HEK293 (cell line): Measurements from ENCODE around the gene BCL2L13.

Experiments used
- GLI4 ChIP-seq: fragments of 450-650 bp; formaldehyde crosslinking; IDR thresholded peaks from 2 replicates; pipeline ENCODE4 v1.5.1; 2016; ENCODE audit warnings: missing biosample characterization, missing genetic modification characterization
- IKZF3 ChIP-seq: fragments of 450-650 bp; IDR thresholded peaks from 2 replicates; pipeline ENCODE4 v1.5.0; 2018; ENCODE audit warnings: missing biosample characterization, mild to moderate bottlenecking, missing genetic modification characterization, moderate library complexity
- PRDM1 ChIP-seq: fragments of 450-650 bp; formaldehyde crosslinking; IDR thresholded peaks from 2 replicates; pipeline ENCODE4; 2016; ENCODE audit warnings: missing biosample characterization, missing genetic modification characterization
- RBAK ChIP-seq: fragments of 450-650 bp; formaldehyde crosslinking; IDR thresholded peaks from 2 replicates; pipeline ENCODE4 v1.5.1; 2016; ENCODE audit warnings: missing biosample characterization, missing genetic modification characterization
- REPIN1 ChIP-seq: fragments of 450-650 bp; formaldehyde crosslinking; IDR thresholded peaks from 2 replicates; pipeline ENCODE4 v1.5.1; 2017; ENCODE audit warnings: missing biosample characterization, missing genetic modification characterization, low read depth
- REST ChIP-seq: fragments of 450-650 bp; formaldehyde crosslinking; IDR thresholded peaks from 2 replicates; pipeline ENCODE4 v1.5.1; 2016; ENCODE audit warnings: missing biosample characterization, missing genetic modification characterization
- YY1 ChIP-seq: fragments of 450-650 bp; formaldehyde crosslinking; IDR thresholded peaks from 2 replicates; pipeline ENCODE4 v1.5.1; 2018; ENCODE audit warnings: missing biosample characterization, missing genetic modification characterization
- ZBTB48 ChIP-seq: fragments of 450-650 bp; formaldehyde crosslinking; IDR thresholded peaks from 2 replicates; pipeline ENCODE4 v1.5.1; 2016; ENCODE audit warnings: missing biosample characterization, missing genetic modification characterization
- ZBTB6 ChIP-seq: fragments of 450-650 bp; formaldehyde crosslinking; IDR thresholded peaks from 2 replicates; pipeline ENCODE4 v1.5.1; 2017; ENCODE audit warnings: missing biosample characterization, missing genetic modification characterization
- ZFP69B ChIP-seq: fragments of 450-650 bp; formaldehyde crosslinking; IDR thresholded peaks from 2 replicates; pipeline ENCODE4 v1.5.1; 2016; ENCODE audit warnings: missing biosample characterization, missing genetic modification characterization
- ZNF10 ChIP-seq: fragments of 450-650 bp; formaldehyde crosslinking; IDR thresholded peaks from 2 replicates; pipeline ENCODE4 v1.5.1; 2017; ENCODE audit warnings: missing biosample characterization, missing genetic modification characterization
- ZNF121 ChIP-seq: fragments of 450-650 bp; formaldehyde crosslinking; IDR thresholded peaks from 2 replicates; pipeline ENCODE4 v1.5.1; 2016; ENCODE audit warnings: missing biosample characterization, missing genetic modification characterization
- ZNF132 ChIP-seq: fragments of 450-650 bp; formaldehyde crosslinking; IDR thresholded peaks from 2 replicates; pipeline ENCODE4 v1.5.1; 2017; ENCODE audit warnings: missing biosample characterization, missing genetic modification characterization, borderline replicate concordance
- ZNF157 ChIP-seq: fragments of 450-650 bp; formaldehyde crosslinking; IDR thresholded peaks from 2 replicates; pipeline ENCODE4 v1.5.1; 2016; ENCODE audit warnings: missing biosample characterization, missing genetic modification characterization
- ZNF175 ChIP-seq: fragments of 450-650 bp; formaldehyde crosslinking; IDR thresholded peaks from 2 replicates; pipeline ENCODE4 v1.5.1; 2016; ENCODE audit warnings: missing biosample characterization, missing genetic modification characterization
- ZNF223 ChIP-seq: fragments of 450-650 bp; formaldehyde crosslinking; IDR thresholded peaks from 2 replicates; pipeline ENCODE4 v1.5.1; 2016; ENCODE audit warnings: missing biosample characterization, missing genetic modification characterization
- ZNF324 ChIP-seq: fragments of 450-650 bp; formaldehyde crosslinking; IDR thresholded peaks from 2 replicates; pipeline ENCODE4 v1.5.1; 2016; ENCODE audit warnings: missing biosample characterization, missing genetic modification characterization
- ZNF341 ChIP-seq: fragments of 450-650 bp; formaldehyde crosslinking; IDR thresholded peaks from 2 replicates; pipeline ENCODE4; 2016; ENCODE audit warnings: low read depth, missing biosample characterization, missing genetic modification characterization
- ZNF391 ChIP-seq: fragments of 450-650 bp; formaldehyde crosslinking; IDR thresholded peaks from 2 replicates; pipeline ENCODE4 v1.5.1; 2016; ENCODE audit warnings: low read depth, missing biosample characterization, missing genetic modification characterization, borderline replicate concordance
- ZNF404 ChIP-seq: fragments of 450-650 bp; formaldehyde crosslinking; IDR thresholded peaks from 2 replicates; pipeline ENCODE4 v1.5.1; 2017; ENCODE audit warnings: missing biosample characterization, missing genetic modification characterization
- ZNF416 ChIP-seq: fragments of 450-650 bp; formaldehyde crosslinking; IDR thresholded peaks from 2 replicates; pipeline ENCODE4 v1.5.1; 2016; ENCODE audit warnings: missing biosample characterization, missing genetic modification characterization
- ZNF423 ChIP-seq: fragments of 450-650 bp; formaldehyde crosslinking; IDR thresholded peaks from 2 replicates; pipeline ENCODE4 v1.5.1; 2016; ENCODE audit warnings: missing biosample characterization, missing genetic modification characterization
- ZNF433 ChIP-seq: fragments of 450-650 bp; formaldehyde crosslinking; IDR thresholded peaks from 2 replicates; pipeline ENCODE4 v1.5.1; 2016; ENCODE audit warnings: missing biosample characterization, missing genetic modification characterization, low read depth
- ZNF48 ChIP-seq: fragments of 450-650 bp; formaldehyde crosslinking; IDR thresholded peaks from 2 replicates; pipeline ENCODE4 v1.5.1; 2016; ENCODE audit warnings: missing biosample characterization, missing genetic modification characterization
- ZSCAN30 ChIP-seq: fragments of 450-650 bp; IDR thresholded peaks from 2 replicates; pipeline ENCODE4 v1.5.1; 2018; ENCODE audit warnings: missing biosample characterization, mild to moderate bottlenecking, missing genetic modification characterization, moderate library complexity
- TF ChIP-seq, protein P1 (sequence below): IDR thresholded peaks from 2 replicates; pipeline ENCODE4 v1.6.1; 2011; ENCODE audit warnings: mild to moderate bottlenecking, low read depth, low read length, borderline replicate concordance
- TF ChIP-seq, protein P2 (sequence below): fragments of 450-650 bp; formaldehyde crosslinking; IDR thresholded peaks from 2 replicates; pipeline ENCODE4 v1.5.1; 2016; ENCODE audit warnings: missing biosample characterization, missing genetic modification characterization, low read depth
- TF ChIP-seq, protein P3 (sequence below): fragments of 450-650 bp; formaldehyde crosslinking; IDR thresholded peaks from 2 replicates; pipeline ENCODE4 v1.5.1; 2016; ENCODE audit warnings: missing biosample characterization, missing genetic modification characterization

Gene BCL2L13

GRCh38 chr22:17638432-17639246 is at the start of gene BCL2L13 (continued):
- TF ChIP-seq ZNF223 (tag by site-specific recombination) (no peak), REPIN1 (tag by site-specific recombination) (0 out of 2 replicates have a peak, but pooled peaks have one; percentile 11), ZNF10 (no peak), ZBTB6 (tag by site-specific recombination) (no peak), ZNF433 (tag by site-specific recombination) (no peak), ZNF157 (tag by site-specific recombination) (no peak), ZNF423 (tag by site-specific recombination) (no peak), GLI4 (0 out of 2 replicates have a peak, but pooled peaks have one; percentile 71), IKZF3 (tag by site-specific recombination) (peak; percentile 8; the same call in 1 of the 2 replicates), ZBTB48 (tag by site-specific recombination) (no peak; the same call in none of the 2 replicates), PRDM1 (tag by site-specific recombination) (no peak), ZNF391 (peak; percentile 69; the same call in 1 of the 2 replicates), ZNF416 (no peak), REST (tag by site-specific recombination) (no peak), ZFP69B (tag by site-specific recombination) (no peak), ZNF341 (tag by site-specific recombination) (peak; percentile 86), RBAK (tag by site-specific recombination) (no peak), ZNF404 (no peak), ZNF48 (no peak), ZNF132 (tag by site-specific recombination) (no peak), ZNF175 (tag by site-specific recombination) (no peak), YY1 (peak; percentile 93), ZNF324 (tag by site-specific recombination) (peak; percentile 53; the same call in 1 of the 2 replicates), ZNF121 (tag by site-specific recombination) (no peak), ZSCAN30 (tag by site-specific recombination) (no peak)
- TF ChIP-seq, protein P1, sequence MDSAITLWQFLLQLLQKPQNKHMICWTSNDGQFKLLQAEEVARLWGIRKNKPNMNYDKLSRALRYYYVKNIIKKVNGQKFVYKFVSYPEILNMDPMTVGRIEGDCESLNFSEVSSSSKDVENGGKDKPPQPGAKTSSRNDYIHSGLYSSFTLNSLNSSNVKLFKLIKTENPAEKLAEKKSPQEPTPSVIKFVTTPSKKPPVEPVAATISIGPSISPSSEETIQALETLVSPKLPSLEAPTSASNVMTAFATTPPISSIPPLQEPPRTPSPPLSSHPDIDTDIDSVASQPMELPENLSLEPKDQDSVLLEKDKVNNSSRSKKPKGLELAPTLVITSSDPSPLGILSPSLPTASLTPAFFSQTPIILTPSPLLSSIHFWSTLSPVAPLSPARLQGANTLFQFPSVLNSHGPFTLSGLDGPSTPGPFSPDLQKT: no peak; the same call in 1 of the 2 replicates
- TF ChIP-seq, protein P2, sequence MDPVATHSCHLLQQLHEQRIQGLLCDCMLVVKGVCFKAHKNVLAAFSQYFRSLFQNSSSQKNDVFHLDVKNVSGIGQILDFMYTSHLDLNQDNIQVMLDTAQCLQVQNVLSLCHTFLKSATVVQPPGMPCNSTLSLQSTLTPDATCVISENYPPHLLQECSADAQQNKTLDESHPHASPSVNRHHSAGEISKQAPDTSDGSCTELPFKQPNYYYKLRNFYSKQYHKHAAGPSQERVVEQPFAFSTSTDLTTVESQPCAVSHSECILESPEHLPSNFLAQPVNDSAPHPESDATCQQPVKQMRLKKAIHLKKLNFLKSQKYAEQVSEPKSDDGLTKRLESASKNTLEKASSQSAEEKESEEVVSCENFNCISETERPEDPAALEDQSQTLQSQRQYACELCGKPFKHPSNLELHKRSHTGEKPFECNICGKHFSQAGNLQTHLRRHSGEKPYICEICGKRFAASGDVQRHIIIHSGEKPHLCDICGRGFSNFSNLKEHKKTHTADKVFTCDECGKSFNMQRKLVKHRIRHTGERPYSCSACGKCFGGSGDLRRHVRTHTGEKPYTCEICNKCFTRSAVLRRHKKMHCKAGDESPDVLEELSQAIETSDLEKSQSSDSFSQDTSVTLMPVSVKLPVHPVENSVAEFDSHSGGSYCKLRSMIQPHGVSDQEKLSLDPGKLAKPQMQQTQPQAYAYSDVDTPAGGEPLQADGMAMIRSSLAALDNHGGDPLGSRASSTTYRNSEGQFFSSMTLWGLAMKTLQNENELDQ (tag by site-specific recombination): no peak
- TF ChIP-seq, protein P3, sequence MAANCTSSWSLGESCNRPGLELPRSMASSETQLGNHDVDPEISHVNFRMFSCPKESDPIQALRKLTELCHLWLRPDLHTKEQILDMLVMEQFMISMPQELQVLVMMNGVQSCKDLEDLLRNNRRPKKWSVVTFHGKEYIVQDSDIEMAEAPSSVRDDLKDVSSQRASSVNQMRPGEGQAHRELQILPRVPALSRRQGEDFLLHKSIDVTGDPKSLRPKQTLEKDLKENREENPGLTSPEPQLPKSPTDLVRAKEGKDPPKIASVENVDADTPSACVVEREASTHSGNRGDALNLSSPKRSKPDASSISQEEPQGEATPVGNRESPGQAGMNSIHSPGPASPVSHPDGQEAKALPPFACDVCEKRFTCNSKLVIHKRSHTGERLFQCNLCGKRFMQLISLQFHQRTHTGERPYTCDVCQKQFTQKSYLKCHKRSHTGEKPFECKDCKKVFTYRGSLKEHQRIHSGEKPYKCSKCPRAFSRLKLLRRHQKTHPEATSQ: peak; percentile 78; the same call in 1 of the 2 replicates
